Endothelial cell (in vitro differentiated cells): ENCODE measurements around the gene GAGE1. TPM values are rescaled to one million over a fixed set of nuclear protein-coding genes. Genes with fewer than 3 reads are reported as not detected.

Source experiments
- DNase-seq: peaks from one replicate; pipeline ENCODE4 v3.0.0; 2021; ENCODE audit warnings: low spot score
- H3K27ac Mint-ChIP-seq: one replicate; pipeline ENCODE4 v1.8.0; 2021; ENCODE audit warnings: mixed read lengths, inconsistent platforms; ENCODE audit not compliant: unreplicated experiment
- H3K27me3 Mint-ChIP-seq: one replicate; pipeline ENCODE4 v1.8.0; 2021; ENCODE audit warnings: mild to moderate bottlenecking, moderate library complexity, mixed read lengths, inconsistent platforms; ENCODE audit not compliant: unreplicated experiment
- H3K36me3 Mint-ChIP-seq: one replicate; pipeline ENCODE4 v1.8.0; 2021; ENCODE audit warnings: mild to moderate bottlenecking, low read depth, mixed read lengths, inconsistent platforms; ENCODE audit not compliant: unreplicated experiment
- H3K4me1 Mint-ChIP-seq: one replicate; pipeline ENCODE4 v1.8.0; 2021; ENCODE audit warnings: mild to moderate bottlenecking, mixed read lengths, inconsistent platforms; ENCODE audit not compliant: unreplicated experiment
- H3K4me3 Mint-ChIP-seq: one replicate; pipeline ENCODE4 v1.8.0; 2021; ENCODE audit warnings: mild to moderate bottlenecking, mixed read lengths, inconsistent platforms; ENCODE audit not compliant: unreplicated experiment
- H3K9me3 Mint-ChIP-seq: one replicate; pipeline ENCODE4 v1.8.0; 2021; ENCODE audit warnings: mixed read lengths, inconsistent platforms; ENCODE audit not compliant: unreplicated experiment
- total RNA-seq: library from RNA; stranded (reverse); fragmentation: NEBNext Ultra II Directional; extraction: Animal tissue kit (Norgen Biotek cat#: 25700); gene quantifications from one replicate; pipeline ENCODE4 v1.2.1, GENCODE V29; 2021; ENCODE audit not compliant: unreplicated experiment
- TF ChIP-seq, protein P1 (sequence below): fragments of 200-600 bp; sonication (generic); IDR thresholded peaks from one replicate; pipeline ENCODE4 v1.5.0; 2021; ENCODE audit warnings: antibody characterized with exemption; ENCODE audit not compliant: unreplicated experiment

Gene GAGE1
- total RNA-seq, 1 donor from 2014 or later, result not detected

DNA sequence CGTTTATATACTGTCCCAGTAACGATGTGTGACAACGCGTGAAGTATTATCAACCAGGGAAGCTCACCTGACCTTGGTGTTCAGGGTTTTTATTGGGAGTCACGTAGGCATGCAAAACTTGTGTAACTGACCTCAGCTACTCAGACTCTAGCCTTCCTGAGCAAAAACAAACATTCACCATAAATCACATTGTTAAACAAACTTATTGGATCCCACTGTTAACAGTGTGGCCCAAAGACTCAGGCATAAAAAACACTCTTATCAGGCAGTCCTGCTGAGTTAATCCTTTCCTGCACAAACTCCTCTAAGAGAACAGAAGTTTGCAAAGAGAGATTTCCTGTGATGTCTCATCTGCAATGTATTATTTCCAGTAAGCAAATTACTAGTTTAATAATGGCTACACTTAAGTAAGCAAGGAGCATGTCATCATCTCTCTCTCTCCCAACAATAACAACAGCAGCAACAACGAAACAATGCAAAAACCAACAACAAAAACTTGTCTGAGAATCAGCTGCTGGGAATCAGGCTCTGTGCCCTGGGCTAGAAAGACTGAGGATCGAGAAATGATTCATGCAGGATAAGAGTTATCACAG, 12.0 kb downstream of the GAGE1 start:
- Mint-ChIP-seq H3K36me3 (no peaks in the 10 kb centered on the region), H3K27me3 (no peaks in the 10 kb centered on the region), H3K9me3 (no peaks in the 10 kb centered on the region), H3K4me3 (no peak overlapping the region), H3K27ac (no peak overlapping the region), H3K4me1 (no peaks in the 10 kb centered on the region)
- TF ChIP-seq, protein P1, sequence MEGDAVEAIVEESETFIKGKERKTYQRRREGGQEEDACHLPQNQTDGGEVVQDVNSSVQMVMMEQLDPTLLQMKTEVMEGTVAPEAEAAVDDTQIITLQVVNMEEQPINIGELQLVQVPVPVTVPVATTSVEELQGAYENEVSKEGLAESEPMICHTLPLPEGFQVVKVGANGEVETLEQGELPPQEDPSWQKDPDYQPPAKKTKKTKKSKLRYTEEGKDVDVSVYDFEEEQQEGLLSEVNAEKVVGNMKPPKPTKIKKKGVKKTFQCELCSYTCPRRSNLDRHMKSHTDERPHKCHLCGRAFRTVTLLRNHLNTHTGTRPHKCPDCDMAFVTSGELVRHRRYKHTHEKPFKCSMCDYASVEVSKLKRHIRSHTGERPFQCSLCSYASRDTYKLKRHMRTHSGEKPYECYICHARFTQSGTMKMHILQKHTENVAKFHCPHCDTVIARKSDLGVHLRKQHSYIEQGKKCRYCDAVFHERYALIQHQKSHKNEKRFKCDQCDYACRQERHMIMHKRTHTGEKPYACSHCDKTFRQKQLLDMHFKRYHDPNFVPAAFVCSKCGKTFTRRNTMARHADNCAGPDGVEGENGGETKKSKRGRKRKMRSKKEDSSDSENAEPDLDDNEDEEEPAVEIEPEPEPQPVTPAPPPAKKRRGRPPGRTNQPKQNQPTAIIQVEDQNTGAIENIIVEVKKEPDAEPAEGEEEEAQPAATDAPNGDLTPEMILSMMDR, result no peak
- no peak for DNase-seq

DNA sequence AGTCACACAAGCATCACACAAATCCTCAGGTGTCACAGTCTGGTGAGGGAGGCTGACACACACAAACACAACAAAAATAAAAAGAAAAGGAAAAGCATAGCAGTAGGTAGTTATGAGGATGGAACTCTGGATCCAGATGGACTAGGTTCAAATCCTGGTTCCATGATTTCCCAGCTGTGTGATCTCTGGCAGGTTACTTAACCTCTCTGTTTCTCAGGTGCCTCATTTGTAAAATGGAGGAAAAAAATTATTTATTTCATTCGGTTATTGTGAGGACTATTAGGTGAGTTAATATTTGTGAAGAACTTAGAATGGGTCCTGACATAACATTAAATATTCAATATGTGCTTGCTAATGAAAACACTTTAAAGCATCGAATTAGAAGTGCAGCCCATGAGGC, 19.8 kb downstream of the GAGE1 start:
- Mint-ChIP-seq H3K27ac (no peak overlapping the region), H3K36me3 (no peaks in the 10 kb centered on the region), H3K4me1 (no peaks in the 10 kb centered on the region), H3K9me3 (no peaks in the 10 kb centered on the region), H3K4me3 (no peak overlapping the region), H3K27me3 (no peaks in the 10 kb centered on the region)
- no peak for DNase-seq
- TF ChIP-seq, protein P1, result no peak

- no peak overlapping the region for H3K27ac Mint-ChIP-seq
- H3K27me3 Mint-ChIP-seq, result no peaks in the 10 kb centered on the region
- no peaks in the 10 kb centered on the region for H3K36me3 Mint-ChIP-seq
- TF ChIP-seq, protein P1, result no peak
- no peak for DNase-seq
- H3K4me3 Mint-ChIP-seq, result no peak overlapping the region
- no peaks in the 10 kb centered on the region for H3K9me3 Mint-ChIP-seq
- no peaks in the 10 kb centered on the region for H3K4me1 Mint-ChIP-seq
These were observed 28.4 kb downstream of the GAGE1 start for GRCh38 chrX:49627086-49627777.

DNA sequence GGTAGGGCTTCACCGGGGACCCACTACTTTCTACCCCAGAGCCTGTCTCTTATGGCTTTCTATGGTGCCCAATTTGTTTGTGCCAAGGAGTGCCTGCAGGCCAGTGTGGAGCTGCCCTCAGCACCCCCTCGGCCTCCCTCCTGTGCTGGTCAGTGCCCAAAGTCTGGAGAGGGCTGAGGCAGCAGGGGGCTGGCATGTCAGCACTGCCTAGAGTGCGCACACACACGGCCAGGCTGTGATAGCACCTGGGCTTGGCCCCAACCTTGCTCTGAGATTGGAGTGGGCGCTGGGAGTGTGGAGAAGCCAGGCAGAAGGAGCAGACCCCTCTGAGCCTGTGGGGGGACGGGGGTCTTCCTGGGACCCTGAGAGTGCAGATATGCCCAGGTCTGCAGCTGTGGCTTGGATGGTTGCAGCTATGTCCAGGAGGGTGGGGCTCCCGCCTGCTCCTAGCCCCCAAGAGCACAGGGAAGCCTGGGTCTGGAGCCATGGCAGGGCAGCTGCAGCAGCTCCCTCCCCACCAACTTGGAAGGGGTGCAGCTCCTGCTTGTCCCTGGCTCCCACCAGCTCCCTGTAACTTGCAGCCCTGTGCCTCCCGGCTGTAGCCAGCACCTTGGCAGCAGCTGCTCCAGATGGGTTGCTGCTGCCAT, 46.3 kb downstream of the GAGE1 start:
- TF ChIP-seq, protein P1, result no peak
- Mint-ChIP-seq H3K4me1 (no peaks in the 10 kb centered on the region), H3K27ac (no peak overlapping the region), H3K9me3 (no peaks in the 10 kb centered on the region), H3K27me3 (no peaks in the 10 kb centered on the region), H3K36me3 (no peaks in the 10 kb centered on the region), H3K4me3 (no peak overlapping the region)
- DNase-seq, result no peak

DNA sequence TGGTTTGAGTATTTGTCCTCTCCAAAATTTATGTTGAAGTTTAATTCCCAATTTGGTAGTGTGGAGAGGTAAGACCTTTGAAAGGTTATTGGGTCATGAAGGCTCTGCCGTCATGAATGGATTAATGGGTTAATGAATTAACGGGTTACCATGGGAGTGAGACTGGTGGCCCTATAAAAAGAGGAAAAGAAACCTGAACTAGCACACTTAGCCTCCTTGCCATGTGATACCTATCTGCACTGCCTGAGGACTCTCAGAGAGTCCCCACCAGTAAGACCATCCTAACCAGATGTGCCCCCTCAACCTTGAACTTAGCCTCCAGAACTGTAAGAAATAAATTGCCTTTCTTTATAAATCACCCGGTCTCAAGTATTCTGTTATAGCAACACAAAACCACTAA, 57.7 kb downstream of the GAGE1 start:
- DNase-seq, result no peak
- Mint-ChIP-seq H3K4me3 (no peak overlapping the region), H3K27ac (no peak overlapping the region), H3K27me3 (no peaks in the 10 kb centered on the region), H3K36me3 (no peaks in the 10 kb centered on the region), H3K4me1 (no peaks in the 10 kb centered on the region), H3K9me3 (no peaks in the 10 kb centered on the region)
- TF ChIP-seq, protein P1, result no peak
